ENCODE data around the gene FGF10.

The FGF10 gene

DNA sequence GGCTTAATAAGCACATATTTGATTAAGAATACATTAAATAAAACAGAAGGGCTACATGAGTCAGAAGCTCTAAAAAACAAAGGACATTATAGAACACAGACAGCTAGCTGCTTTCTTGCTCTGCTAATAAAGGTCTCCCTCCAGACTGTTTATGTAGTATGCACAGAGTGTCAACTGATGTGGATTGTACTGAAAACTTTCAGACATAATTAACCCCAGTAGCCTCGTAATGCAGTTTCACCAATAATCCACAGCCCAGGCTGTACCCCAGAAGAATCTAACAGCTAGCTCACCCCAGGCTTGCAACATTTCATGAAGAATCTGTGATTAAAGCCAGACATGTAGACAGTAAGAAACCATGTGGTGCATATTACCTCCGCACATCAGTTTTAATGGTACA, 30.8 kb downstream of the FGF10 start:
- in situ Hi-C loops (cut with MboI; ENCODE audit: low sequenced_read_pairs) = no loop called here

DNA sequence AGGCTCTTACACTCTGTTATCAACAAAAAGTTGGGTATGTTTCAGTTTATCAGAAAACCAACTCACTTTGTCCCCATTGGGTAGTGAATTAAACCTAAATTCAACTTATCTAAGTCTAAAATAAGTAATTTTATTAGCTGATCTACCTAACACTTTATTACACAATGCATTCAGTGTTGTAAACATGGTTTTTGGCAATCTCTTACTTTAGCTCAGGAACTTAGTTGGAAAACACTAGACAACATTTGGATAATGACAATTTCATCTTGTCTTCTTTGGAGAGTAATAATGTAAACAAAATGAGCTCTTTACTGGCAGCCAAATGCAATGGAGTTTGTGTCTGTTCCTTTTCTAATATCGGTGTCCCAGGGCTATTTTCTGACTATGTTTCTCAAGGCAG, 33.0 kb downstream of the FGF10 start:
- in situ Hi-C loops (cut with MboI; ENCODE audit: low sequenced_read_pairs) = no loop called here

DNA sequence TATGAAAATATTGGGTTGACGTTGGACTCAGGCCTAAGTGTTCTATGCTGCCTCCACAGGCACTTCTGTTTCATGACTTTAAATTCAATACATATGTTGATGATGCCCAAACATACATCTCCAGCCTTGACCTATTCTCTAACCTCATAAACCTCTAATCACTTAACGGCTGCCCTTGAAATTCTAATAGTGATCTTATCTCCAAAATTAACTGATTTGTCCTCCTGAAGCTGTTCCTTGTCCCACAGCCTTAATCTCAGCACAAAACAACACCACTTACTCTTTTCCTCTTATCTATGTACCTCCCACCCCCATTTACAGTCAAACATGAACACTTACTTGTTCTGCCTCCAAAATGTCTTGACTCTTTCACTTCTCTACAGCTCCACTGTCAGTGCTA, 43.3 kb downstream of the FGF10 start:
- in situ Hi-C loops (cut with MboI; ENCODE audit: low sequenced_read_pairs) = no loop called here

DNA sequence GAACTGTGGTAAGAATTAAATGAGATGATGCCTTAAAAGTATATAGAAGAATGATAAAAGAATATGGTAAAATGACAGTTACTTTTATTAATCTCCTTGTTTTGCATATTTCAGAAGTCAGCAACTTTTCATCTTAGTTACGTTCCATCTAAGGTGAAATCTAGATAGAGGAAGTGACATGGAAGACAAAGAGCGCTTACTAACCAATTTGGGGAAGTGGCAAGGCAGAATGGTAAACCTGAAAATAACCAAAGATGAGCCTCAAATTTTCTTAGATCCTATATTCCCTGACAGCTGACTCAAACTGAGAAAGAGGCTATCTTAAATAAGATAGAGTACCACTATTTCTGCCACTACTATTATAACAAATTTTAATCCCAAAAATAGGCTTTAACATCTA, 52.5 kb downstream of the FGF10 start:
- in situ Hi-C loops (cut with MboI; ENCODE audit: low sequenced_read_pairs) = no loop called here

DNA sequence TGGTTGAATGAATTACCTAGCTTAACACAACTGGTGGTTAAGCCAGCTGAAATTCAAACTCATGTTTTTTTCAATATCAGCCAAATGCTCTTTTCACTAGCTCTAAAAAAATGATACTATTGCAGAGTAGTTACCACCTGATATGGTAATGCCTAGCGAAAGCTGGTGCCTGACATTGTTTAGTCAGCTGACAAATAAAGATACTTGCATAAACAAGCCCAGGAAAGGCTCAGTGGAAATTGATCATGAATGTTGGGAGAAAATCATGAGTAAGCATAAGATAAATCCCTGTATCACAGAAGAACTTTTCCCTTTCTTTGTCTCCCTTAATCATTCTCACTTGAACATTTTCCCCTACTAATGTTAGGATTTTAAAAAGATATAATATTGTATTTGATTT, 54.6 kb downstream of the FGF10 start:
- in situ Hi-C loops (cut with MboI; ENCODE audit: low sequenced_read_pairs) = no loop called here

DNA sequence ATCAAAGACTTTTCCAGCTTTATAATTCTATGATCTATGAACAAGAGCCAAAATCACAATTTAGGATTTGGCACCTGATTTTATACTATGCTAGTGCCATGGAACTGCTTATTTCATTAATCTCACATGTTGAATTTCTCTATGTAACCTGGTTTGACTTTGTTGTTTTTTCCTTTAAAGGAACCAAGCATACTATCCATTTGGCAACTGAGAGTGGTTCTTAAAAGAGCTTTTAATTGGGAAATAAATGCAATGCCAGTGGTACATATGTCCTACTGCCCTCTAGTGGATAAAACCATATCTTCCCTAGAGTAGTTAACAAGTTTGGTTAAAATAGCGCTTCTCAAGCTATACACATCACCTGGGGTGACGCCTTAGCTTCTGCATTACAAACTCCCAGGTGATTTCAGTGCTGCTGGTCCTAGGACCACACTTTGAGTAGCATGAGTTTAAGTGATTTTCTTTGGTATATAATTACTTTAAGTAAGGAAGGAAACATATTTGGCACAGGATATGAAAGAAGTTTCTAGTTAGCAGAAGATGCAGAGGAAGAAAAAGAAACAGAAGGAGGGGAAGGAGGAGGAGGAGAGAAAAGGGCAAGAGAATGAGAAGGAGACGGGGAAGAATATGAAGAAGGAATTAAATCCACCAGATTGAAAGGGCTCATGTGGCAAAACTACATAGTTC, 56.8 kb downstream of the FGF10 start:
- in situ Hi-C loops (cut with MboI; ENCODE audit: low sequenced_read_pairs) = no loop called here

DNA sequence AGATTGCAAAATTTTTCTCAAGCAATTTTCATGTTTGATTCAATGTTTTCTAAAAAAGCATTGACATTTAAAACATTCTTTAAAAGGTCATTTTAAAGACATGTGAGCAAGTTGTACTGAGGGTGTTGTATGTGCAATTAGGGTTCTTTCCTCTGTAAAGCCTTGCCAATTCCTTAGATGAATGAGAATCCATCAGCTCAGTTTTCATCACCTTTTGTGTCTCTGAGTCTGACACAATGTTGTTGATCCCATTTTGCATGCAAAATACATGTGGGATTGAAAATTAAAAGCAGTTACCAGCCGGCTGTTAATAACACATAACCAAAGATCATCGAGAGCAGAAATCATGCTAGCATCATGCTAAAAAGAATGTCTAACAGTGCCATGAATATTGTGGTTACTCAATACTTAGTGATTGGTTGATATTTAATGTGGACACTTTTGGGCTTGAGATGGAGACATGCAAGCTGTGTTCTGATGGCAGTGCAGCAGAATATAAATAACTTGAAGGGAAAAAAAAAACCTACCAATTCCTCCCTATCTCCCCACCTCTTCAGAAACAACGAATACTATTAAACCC, 57.7 kb downstream of the FGF10 start:
- in situ Hi-C loops (cut with MboI; ENCODE audit: low sequenced_read_pairs) = no loop called here

DNA sequence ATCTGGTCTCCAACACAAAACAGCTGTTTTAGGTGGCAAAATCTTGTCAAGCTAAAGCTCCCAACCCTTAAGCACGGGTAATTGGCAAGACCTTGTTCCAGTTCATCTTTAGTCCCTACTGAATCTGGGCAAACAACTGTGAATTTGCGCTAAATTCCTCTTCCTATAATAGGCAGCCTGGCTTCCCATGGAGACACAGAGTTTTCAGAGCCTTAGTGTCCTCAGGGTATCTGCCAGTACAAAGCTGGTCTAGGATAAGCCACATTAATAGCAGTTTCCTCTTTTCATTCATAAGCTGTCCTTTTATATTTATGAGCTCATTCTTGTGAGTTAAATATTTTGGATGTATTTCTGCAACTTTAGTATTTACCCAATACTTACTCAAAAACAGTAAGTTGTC, 59.5 kb downstream of the FGF10 start:
- in situ Hi-C loops (cut with MboI; ENCODE audit: low sequenced_read_pairs) = no loop called here

DNA sequence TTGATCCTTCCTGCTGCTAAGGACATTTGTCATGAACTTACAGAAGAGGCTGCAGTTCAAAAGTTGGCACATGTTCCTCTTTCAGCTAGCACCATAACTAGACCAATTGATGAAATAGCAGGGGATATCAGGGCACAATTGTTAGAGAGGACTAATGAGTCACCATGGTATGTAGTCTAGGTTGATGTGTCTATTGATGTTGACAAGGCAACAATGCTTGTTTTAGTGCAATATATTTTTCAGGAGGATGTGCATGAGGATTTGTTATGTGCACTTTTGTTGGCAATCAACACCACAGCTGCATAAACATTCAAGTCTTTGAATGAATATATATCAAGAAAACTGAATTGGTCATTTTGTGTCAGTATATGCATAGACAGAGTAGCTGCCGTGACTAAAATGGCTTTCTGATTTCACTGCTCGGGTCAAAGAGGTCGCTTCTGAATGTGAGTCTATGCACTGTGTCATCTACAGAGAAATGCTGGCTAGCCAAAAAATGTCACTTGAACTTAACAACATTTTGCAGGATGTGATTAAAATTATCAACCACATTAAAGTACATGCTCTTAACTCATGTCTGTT, 68.0 kb downstream of the FGF10 start:
- in situ Hi-C loops (cut with MboI; ENCODE audit: low sequenced_read_pairs) = no loop called here

DNA sequence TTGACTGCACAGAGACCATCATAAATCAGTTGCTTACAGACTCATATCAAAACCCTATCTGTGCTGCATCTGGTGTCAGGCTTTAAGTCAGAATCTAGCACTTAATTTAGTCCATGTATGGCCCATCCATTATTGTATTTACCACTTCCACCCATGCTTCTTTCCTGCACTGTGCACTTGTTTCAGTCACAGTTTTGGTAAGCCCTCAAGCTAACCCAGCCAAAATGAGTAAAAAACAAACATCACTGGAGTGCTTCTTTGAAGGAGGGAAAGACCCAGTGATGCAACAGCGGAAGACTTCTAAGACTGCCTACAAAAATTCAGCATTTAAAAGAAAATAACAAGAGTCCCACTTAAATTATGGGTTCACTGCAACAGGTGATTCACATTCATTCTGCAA, 69.0 kb downstream of the FGF10 start:
- in situ Hi-C loops (cut with MboI; ENCODE audit: low sequenced_read_pairs) = no loop called here

DNA sequence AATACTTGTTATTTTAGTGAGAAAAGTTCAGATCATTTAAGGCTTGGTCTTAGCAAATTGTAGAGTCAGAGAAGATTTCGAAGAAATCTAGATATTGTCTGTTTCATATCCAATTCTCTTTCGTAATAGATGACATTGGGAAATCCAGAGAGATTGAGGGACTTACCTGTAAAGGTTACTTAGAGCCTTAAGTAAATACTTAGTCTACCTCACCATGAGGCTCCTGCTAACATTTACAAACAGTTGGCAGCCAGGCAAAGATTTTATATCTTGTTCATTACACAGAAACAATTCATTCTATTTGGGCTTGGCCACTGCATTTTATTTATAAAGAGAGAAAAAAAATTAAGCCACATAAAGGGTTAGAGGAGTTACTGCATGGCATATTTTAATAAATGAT, 70.3 kb downstream of the FGF10 start:
- in situ Hi-C loops (cut with MboI; ENCODE audit: low sequenced_read_pairs) = no loop called here

DNA sequence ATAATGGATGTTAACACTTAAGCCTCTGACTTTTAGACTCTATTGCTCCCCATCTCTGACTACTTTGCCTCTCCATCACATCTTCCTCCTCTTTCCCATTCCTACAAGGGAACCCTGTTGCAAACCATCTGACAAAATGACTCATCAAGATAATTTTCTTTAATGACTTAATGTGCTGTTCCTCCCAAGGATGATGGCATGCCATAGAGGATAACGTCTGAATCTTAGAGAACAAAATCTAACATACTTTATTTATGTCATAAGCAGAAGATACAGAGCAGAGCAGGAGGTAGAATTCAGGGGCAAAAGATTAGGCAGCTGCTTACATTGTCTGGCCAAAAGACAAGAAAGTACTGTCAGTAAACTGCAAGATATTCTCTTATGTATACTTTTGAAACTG, 76.8 kb downstream of the FGF10 start:
- in situ Hi-C loops (cut with MboI; ENCODE audit: low sequenced_read_pairs) = no loop called here

DNA sequence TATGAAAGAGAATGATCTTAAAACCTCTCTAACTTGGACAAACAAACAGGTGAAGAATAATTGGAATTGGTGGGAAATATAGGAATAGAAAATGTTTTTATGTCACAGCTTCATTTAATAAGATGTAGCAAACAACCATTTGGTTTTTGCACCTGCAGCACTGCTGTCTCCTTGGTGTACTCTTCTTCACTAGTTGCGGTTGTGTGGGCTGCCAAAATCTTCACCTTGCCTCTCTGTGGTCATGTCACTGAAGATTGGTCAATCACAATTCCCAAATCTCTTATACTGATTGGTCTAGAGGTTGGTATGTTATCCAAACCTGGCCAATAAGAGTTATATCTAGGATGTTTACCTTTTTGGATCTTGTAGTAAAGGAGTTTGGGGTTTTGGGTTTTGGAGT, 88.7 kb downstream of the FGF10 start:
- in situ Hi-C loops (cut with MboI; ENCODE audit: low sequenced_read_pairs) = no loop called here

DNA sequence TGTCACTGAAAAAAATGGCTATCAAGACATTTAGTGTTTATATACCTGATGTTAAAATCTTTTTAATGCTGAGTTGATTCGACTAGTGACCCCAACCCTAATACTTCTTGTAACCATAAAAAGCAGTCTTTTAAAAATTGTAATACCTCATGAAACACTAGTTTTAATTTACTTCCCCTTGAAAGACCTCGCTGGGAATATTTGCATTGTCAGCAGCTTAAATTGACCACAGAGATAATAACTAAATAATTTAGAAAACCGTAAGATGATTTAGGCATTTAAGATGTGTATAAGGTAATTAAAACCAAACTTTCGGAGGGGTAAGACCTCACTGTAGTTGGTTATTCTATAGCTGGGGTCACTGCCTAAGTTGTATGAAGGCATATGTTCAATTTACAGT, 89.8 kb downstream of the FGF10 start:
- in situ Hi-C loops (cut with MboI; ENCODE audit: low sequenced_read_pairs) = no loop called here

DNA sequence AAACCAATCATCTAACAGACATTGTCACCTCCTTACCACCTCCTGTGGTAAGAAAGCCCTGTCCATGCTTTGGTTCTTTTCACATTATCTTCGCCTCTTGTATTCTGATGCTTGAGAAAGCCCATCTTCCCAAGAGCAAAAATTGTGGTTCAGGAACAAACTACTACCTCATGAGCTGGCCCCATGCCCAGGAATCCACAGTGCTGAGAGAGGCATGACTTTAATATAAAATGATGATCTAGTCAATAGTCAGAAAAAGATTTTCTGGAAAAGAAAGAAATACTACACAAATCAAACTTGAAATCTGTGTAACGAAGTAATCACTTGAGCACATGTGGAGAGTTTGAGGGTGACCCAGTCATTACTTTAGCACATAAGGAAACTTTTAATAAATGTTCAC, 94.7 kb downstream of the FGF10 start:
- in situ Hi-C loops (cut with MboI; ENCODE audit: low sequenced_read_pairs) = no loop called here

DNA sequence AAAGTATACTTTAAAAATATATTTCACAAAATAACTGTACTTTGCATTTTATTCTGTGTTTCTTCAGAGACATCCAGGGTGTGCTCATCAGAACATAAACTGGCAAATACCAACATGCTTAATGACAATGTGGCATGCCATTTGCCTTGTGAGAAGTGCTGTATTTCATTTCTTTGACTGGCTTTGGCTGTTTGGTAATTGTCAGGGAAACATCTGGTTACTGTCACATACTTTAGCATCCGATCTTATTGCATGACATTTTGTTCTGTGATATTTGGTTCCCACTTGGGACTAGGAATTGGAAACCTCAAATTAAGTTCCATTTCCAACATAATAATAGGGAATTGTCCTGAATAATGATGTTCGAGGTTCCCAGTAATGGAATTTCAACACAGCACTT, 96.5 kb downstream of the FGF10 start:
- in situ Hi-C loops (cut with MboI; ENCODE audit: low sequenced_read_pairs) = no loop called here

DNA sequence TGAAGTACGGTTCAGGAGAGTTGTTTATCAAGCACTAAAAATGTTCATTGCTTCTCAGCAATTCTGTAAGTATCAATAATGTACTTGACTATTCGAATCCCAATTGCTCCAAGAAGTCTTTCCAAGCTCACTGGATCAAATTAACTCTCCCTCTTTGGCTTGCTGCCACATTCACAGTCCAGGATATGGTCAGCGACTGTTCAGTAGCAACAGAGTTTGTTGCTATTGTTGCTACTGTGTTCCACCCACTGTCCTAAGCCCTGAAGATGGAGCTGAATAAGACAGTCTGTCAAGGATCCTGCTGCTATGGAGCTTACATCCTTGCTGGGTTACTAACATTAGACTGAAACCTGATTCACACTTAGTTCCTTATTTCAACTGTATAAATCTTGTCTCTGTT, 110.8 kb downstream of the FGF10 start:
- in situ Hi-C loops (cut with MboI; ENCODE audit: low sequenced_read_pairs) = no loop called here

DNA sequence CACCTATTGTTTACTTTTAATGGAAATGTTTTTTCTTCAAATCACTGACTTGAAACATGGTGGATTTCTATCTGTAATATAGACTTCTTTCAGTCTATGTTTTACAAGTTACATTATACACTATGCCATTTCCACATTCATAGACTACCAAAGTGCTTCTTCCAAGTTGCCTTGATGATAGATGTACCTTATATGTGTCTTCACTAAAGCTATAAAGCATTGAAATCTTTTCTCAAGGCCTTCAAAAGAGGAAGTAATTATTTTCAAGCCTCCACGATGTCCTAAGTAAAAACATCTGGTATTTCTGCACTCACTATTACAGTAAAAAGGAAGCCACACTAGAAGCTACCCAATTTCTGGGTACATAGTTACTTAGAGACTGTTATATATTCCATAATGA, 113.3 kb downstream of the FGF10 start:
- in situ Hi-C loops (cut with MboI; ENCODE audit: low sequenced_read_pairs) = no loop called here

DNA sequence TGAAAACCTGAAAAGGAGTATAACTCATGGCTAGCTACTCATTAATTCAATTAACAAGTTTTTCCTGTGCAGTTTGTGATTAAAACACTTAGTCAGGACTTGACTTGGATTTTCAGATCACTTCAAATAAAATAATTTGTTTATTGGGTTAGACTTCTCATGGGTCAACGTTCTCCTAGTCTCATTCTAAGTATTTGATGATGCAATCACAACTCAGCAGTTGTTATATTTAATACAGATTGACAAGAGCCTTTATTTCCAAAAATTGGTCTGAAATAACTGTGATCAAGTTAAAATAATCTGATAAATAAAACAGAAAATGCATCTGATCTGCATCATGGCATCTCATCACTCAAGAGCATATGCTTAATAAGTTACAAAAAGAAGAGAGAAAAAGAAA, 113.9 kb downstream of the FGF10 start:
- in situ Hi-C loops (cut with MboI; ENCODE audit: low sequenced_read_pairs) = no loop called here

DNA sequence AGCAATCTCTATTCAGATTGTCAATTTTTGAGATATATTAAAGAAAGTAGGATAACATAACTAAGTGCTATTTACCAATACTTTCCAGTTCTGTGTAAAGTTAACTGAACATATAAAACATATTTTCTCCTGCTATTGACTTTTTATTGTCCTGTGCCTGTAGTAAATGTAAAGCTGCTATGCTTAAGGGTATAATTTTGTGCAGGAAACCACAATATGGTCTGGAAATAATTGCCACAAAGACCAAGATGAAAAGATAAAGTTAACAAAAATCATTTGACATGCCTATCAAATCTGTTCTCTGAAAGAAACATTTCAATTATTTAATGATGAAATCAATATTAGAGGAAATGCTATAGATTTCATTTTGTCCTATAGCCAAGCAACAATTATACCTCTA, 121.3 kb downstream of the FGF10 start:
- in situ Hi-C loops (cut with MboI; ENCODE audit: low sequenced_read_pairs) = no loop called here

DNA sequence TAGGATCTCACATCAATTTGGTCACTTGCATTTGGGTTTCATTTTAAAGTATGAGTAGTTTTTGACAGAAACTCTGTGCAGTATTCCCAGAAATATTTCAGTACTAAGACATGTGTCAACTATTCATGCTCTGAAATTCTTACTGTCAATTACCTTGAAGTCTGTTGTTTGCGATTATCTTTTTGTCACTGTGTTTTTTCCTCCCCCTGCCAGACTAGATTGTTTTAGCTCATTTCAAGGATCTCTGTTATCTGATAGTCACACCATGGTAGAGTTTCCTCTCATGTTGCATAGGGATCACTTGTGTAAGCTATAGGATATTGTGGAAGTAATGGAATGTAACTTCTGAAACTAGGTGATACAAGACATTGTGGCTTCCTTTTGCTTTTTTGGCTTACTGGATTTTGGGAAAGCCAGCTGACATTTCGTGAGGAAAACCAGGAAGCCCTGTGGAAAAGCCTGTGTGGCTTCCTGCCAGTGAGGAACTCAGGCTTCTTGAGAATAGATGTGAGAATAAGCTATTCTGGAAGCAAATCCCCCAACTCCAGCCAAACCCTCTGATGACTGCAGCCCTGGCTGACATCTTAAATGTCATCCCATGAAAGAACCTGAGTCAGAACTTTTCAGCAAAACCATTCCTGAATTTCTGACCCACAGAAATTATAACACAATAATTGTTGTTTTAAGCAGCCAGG, 122.2 kb downstream of the FGF10 start:
- in situ Hi-C loops (cut with MboI; ENCODE audit: low sequenced_read_pairs) = no loop called here

DNA sequence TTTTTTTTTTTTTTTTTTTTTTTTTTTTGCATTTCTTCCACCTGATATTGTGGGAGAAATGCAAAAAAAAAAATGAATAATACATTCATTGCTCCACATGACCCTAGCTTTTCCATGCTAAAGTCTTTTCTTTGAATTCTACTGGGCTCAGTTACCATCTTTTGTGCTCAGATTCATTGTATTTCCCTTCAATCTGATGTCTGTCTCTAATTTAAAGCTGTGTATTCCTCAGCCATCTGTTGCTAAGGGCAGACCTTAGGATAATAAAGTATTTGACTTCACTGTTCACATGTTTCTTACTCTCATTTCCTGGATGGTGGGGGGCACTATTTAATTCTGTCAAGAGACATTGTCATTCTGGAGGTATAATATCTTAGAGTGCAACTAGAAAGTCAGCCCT, 123.5 kb downstream of the FGF10 start:
- in situ Hi-C loops (cut with MboI; ENCODE audit: low sequenced_read_pairs) = no loop called here

Measured in HL-60/S4 treated with retinoic acid at 250 ng/mL for 4 days and 3 days (cell line).